Measurements from ENCODE around the gene DDX6.

DDX6 gene

GRCh38 chr11:118705111-118705741, 85.7 kb downstream of the DDX6 start:
- DNase-seq (ENCODE audit: low read depth, low spot score) = no peak

DNA sequence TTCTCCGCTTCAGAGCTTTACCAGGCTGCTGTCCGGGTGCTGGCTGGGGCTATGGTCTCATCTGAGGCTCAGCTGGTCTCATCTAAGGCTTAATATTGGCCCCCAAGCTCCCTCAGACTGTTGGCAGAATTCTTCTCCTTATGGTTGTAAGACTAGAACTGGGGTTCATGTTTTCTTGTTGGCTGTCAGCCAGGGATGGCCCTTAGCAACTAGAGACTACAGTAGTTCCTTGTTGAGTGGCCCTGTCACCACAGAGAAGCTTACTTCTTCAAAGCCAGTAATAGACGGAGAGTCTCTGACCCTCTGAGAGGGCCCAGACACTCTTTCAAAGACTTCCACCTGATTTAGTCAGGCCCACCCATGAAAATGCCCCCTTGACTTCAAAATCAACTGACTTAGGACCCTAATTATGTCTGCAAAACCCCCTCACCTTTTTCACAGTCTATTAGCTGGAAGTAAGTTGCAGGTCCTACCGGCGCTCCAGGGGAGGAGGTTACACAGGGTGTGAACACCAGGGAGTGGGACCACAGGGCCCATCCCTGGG, 87.3 kb downstream of the DDX6 start:
- no peak for DNase-seq (ENCODE audit: low read depth, low spot score)

DNA sequence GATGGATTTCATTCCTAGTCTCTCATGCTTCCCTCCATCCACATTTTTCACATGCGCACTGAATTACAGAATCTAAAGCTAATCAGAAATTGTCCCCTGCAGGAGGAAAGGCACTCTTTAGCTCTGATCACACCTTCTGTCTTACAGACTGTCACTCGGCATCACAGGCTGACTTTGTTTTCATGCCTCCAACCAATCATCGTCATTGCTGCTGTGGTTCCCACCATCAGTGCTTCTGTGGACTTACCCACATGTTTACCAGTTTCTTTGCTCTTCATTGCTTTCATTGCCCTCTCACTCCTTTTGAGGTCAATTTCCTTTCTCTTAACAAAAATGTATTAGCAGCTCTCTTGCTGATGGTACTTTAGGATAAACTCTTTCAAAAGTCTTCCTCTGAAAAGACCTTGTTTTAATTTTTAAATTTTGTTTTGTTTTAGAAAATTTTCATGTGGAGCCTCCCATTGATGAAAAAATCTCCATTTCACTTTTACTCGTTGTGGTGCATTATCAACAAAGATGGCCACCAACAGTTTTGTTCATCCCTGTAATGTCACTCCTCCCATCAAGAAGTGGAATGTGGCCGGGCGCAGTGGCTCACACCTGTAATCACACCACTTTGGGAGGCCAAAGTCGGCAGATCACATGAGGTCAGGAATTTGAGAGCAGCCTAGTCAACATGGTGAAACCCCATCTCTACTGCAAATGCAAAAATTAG, 91.3 kb downstream of the DDX6 start:
- DNase-seq (ENCODE audit: low read depth, low spot score) = no peak
